GM10248 (cell line): ENCODE results near the gene DONSON.

Experiments
- CTCF ChIA-PET: fragments of 300-600 bp; sonication (Branson Sonifier 250); formaldehyde crosslinking; extraction: SDS; loops from one replicate; lab custom pipeline; 2021; ENCODE audit warnings: antibody characterized with exemption; lab: Yijun Ruan, JAX
- POLR2A ChIA-PET: fragments of 350-650 bp; sonication (Branson Sonifier 250); formaldehyde crosslinking; extraction: SDS; loops from one replicate; lab custom pipeline; 2020; ENCODE audit warnings: antibody characterized with exemption; lab: Yijun Ruan, JAX
- DNase-seq: peaks from one replicate; pipeline ENCODE4 v3.0.0; 2012; ENCODE audit errors: extremely low spot score
- TF ChIP-seq, protein P1 (sequence below): IDR thresholded peaks from 2 replicates; pipeline ENCODE4 v1.5.1; 2012; ENCODE audit warnings: mild to moderate bottlenecking, low read depth; ENCODE audit errors: extremely low read depth, missing control alignments, control extremely low read depth

DONSON gene

DNA sequence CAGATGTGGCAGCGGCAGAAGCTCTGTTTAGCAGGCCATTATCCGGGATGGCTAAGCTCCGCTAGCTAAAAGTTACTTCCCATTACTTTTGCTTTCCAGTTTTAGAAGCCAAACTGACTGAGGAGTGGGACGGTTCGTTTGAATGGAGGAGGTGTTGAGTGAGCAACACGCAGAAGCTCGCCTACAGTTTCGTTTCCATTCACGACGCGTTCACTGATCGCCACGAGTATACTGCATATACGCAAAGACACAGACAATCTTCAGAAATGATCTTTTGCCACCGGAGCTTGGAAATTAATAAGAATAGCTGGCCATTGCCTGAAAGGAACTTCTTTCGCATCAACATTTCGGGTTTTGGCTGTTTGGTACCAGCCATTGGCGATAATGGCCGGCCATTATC is 31.0 kb downstream of the DONSON start:
- ChIA-PET POLR2A (interaction anchor here (0.7 to 1.1 kb wide), 3 partner anchors 10 to 15 kb away, joined by 3 to 4 read pairs (median 4); partner anchors contain the start of gene GART), CTCF (interaction anchor here (0.9 to 3.6 kb wide), 6 partner anchors 9 to 48 kb away, joined by 3 to 15 read pairs (median 4); partner anchors contain the start of genes DONSON and SON)
- DNase-seq: no peak
- TF ChIP-seq, protein P1, sequence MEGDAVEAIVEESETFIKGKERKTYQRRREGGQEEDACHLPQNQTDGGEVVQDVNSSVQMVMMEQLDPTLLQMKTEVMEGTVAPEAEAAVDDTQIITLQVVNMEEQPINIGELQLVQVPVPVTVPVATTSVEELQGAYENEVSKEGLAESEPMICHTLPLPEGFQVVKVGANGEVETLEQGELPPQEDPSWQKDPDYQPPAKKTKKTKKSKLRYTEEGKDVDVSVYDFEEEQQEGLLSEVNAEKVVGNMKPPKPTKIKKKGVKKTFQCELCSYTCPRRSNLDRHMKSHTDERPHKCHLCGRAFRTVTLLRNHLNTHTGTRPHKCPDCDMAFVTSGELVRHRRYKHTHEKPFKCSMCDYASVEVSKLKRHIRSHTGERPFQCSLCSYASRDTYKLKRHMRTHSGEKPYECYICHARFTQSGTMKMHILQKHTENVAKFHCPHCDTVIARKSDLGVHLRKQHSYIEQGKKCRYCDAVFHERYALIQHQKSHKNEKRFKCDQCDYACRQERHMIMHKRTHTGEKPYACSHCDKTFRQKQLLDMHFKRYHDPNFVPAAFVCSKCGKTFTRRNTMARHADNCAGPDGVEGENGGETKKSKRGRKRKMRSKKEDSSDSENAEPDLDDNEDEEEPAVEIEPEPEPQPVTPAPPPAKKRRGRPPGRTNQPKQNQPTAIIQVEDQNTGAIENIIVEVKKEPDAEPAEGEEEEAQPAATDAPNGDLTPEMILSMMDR: no peak

DNA sequence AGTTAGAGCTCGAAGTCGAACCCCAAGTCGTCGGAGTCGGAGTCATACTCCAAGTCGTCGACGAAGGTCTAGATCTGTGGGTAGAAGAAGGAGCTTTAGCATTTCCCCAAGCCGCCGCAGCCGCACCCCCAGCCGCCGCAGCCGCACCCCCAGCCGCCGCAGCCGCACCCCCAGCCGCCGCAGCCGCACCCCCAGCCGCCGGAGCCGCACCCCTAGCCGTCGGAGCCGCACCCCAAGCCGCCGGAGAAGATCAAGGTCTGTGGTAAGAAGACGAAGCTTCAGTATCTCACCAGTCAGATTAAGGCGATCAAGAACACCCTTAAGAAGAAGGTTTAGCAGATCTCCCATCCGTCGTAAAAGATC is 33.5 kb downstream of the DONSON start:
- TF ChIP-seq, protein P1: no peak
- CTCF ChIA-PET: interaction anchor here (1.7 kb wide), 1 partner anchor 10 kb away, joined by 5 read pairs; no protein-coding TSS in a partner anchor

DNA sequence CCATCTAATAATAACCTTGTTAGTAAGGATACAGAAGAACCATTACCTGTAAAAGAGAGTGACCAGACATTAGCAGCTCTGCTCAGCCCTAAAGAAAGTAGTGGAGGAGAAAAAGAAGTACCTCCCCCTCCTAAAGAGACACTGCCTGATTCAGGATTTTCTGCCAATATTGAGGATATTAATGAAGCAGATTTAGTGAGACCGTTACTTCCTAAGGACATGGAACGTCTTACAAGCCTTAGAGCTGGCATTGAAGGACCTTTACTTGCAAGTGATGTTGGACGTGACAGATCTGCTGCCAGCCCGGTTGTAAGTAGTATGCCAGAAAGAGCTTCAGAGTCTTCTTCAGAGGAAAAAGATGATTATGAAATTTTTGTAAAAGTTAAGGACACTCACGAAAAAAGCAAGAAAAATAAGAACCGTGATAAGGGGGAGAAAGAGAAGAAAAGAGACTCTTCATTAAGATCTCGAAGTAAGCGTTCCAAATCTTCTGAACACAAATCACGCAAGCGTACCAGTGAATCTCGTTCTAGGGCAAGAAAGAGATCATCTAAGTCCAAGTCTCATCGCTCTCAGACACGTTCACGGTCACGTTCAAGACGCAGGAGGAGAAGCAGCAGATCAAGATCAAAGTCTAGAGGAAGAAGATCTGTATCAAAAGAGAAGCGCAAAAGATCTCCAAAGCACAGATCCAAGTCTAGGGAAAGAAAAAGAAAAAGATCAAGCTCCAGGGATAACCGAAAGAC is 34.1 kb downstream of the DONSON start:
- TF ChIP-seq, protein P1: no peak
- DNase-seq: no peak
- ChIA-PET CTCF (interaction anchor here (1.7 kb wide), 1 partner anchor 10 kb away, joined by 5 read pairs; no protein-coding TSS in a partner anchor), POLR2A (no interaction called here)

More for the DNA sequence above, 33.5 kb downstream of the DONSON start:
- DNase-seq: no peak
- POLR2A ChIA-PET: no interaction called here

DNA sequence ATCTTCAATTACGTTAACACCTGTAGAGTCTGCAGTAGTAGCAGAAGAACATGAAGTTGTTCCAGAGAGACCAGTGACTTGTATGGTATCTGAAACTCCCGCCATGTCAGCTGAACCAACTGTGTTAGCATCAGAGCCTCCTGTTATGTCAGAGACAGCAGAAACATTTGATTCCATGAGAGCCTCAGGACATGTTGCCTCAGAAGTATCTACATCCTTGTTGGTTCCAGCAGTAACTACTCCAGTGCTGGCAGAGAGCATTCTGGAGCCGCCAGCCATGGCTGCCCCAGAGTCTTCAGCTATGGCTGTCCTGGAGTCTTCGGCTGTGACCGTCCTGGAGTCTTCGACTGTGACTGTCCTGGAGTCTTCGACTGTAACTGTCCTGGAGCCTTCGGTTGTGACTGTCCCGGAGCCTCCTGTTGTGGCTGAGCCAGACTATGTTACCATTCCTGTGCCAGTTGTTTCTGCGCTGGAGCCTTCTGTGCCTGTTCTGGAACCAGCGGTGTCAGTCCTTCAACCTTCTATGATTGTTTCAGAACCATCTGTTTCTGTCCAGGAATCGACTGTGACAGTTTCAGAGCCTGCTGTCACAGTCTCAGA is 35.4 kb downstream of the DONSON start:
- no peak for DNase-seq
- ChIA-PET POLR2A (no interaction called here), CTCF (interaction anchor here (2.1 kb wide), 1 partner anchor 53 kb away, joined by 7 read pairs; no protein-coding TSS in a partner anchor)
- TF ChIP-seq, protein P1: no peak

DNA sequence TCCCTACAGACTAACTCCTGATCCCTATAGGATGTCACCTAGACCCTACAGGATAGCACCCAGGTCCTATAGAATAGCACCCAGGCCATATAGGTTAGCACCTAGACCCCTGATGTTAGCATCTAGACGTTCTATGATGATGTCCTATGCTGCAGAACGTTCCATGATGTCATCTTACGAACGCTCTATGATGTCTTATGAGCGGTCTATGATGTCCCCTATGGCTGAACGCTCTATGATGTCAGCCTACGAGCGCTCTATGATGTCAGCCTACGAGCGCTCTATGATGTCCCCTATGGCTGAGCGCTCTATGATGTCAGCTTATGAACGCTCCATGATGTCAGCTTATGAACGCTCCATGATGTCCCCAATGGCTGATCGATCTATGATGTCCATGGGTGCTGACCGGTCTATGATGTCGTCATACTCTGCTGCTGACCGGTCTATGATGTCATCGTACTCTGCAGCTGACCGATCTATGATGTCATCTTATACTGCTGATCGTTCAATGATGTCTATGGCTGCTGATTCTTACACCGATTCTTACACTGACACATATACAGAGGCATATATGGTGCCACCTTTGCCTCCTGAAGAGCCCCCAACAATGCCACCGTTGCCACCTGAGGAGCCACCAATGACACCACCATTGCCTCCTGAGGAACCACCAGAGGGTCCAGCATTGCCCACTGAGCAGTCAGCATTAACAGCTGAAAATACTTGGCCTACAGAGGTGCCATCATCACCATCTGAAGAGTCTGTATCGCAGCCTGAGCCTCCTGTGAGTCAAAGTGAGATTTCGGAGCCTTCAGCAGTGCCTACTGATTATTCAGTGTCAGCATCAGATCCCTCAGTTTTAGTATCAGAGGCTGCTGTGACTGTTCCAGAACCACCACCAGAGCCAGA is 36.1 kb downstream of the DONSON start:
- ChIA-PET CTCF (interaction anchor here (2.1 kb wide), 2 partner anchors 18 to 53 kb away, joined by 5 to 7 read pairs; no protein-coding TSS in a partner anchor), POLR2A (interaction anchor here (1.7 kb wide), 1 partner anchor 9 kb away, joined by 6 read pairs; the partner anchor contains the start of gene SON)
- TF ChIP-seq, protein P1: no peak
- DNase-seq: no peak
